ENCODE measurements around the gene KCNQ2.

- TF ChIP-seq GATA2 (IDR thresholded peaks at IDR 0.05; ENCODE audit: low read depth, low read length): no peak
- no peak for TF ChIP-seq GATA3 (IDR thresholded peaks at IDR 0.05; ENCODE audit: low read depth, low read length)
Measured at GRCh38 chr20:63376283-63377250, 95.9 kb downstream of the KCNQ2 start.
